ENCODE results near the gene ZDHHC16. TPM values are rescaled to one million over a fixed set of nuclear protein-coding genes. Genes with fewer than 3 reads are reported as not detected.

The ZDHHC16 gene
- total RNA-seq, result 53.5 and 58.4 TPM in 2 replicates

GRCh38 chr10:97445722-97446639 is at the start of gene ZDHHC16, which contains the start of gene EXOSC1:
TSS of gene ZDHHC16 (plus strand) at chr10:97446175. CDS start at chr10:97451676, 5,501 bp downstream.
TSS of gene EXOSC1 (minus strand) at chr10:97446006. CDS start at chr10:97445985, 21 bp downstream.

GRCh38 chr10:97400665-97401454 is 45.1 kb upstream of the ZDHHC16 start, which contains the start of gene RRP12:
TSS of gene RRP12 (minus strand) at chr10:97401340. CDS start at chr10:97401231, 109 bp downstream.

GRCh38 chr10:97425964-97426775 is 19.8 kb upstream of the ZDHHC16 start, which contains the start of gene PGAM1:
TSS of gene PGAM1 (plus strand) at chr10:97426191. CDS start at chr10:97426308, 117 bp downstream.

GRCh38 chr10:97498076-97498840 is 52.3 kb downstream of the ZDHHC16 start, which contains the start of gene MMS19:
TSS of gene MMS19 (minus strand) at chr10:97498422. CDS start at chr10:97498384, 38 bp downstream.

GRCh38 chr10:97498841-97499560 is 53.0 kb downstream of the ZDHHC16 start, which contains the start of gene UBTD1:
TSS of gene UBTD1 (plus strand) at chr10:97498924. CDS start at chr10:97499204, 280 bp downstream.

Other genes with a start within 250 kb of the ZDHHC16 start
- 5.8 and 11.6 TPM in 2 replicates for gene ARHGAP19, start 153.5 kb upstream of the ZDHHC16 start, total RNA-seq
- 0.27 and 1.6 TPM in 2 replicates for gene FRAT1, start 126.9 kb upstream of the ZDHHC16 start, total RNA-seq
- gene FRAT2, start 111.4 kb upstream of the ZDHHC16 start, total RNA-seq, result 9.1 and 10.2 TPM in 2 replicates
- gene RRP12, start 44.8 kb upstream of the ZDHHC16 start, total RNA-seq, result 24.8 and 27.3 TPM in 2 replicates
- 506 and 725 TPM in 2 replicates for gene PGAM1, start 20.0 kb upstream of the ZDHHC16 start, total RNA-seq
- 44.2 and 52.7 TPM in 2 replicates for gene EXOSC1, start 169 bp upstream of the ZDHHC16 start, total RNA-seq
- gene MMS19, start 52.2 kb downstream of the ZDHHC16 start, total RNA-seq, result 96.5 and 110 TPM in 2 replicates
- gene UBTD1, start 52.7 kb downstream of the ZDHHC16 start, total RNA-seq, result 25.9 and 28.3 TPM in 2 replicates
- 1.0 and 3.0 TPM in 2 replicates for gene ANKRD2, start 126.6 kb downstream of the ZDHHC16 start, total RNA-seq
- 0.55 and 1.2 TPM in 2 replicates for gene HOGA1, start 138.2 kb downstream of the ZDHHC16 start, total RNA-seq
- not detected in 2 replicates for gene C10orf62, start 143.5 kb downstream of the ZDHHC16 start, total RNA-seq
- gene MORN4, start 187.3 kb downstream of the ZDHHC16 start, total RNA-seq, result 6.2 and 7.1 TPM in 2 replicates
- 43.9 and 60.5 TPM in 2 replicates for gene PI4K2A, start 194.5 kb downstream of the ZDHHC16 start, total RNA-seq
- gene AVPI1, start 241.1 kb downstream of the ZDHHC16 start, total RNA-seq, result 23.0 and 23.2 TPM in 2 replicates

All from hair follicular keratinocyte (primary cell).